ENCODE data around the gene PATJ. TPM values are rescaled to one million over a fixed set of nuclear protein-coding genes. Genes with fewer than 3 reads are reported as not detected.

The PATJ gene
- total and polyA plus RNA-seq, 2 donors (not counting 1 experiment from before 2014, with no cell fraction given), result 8.0 to 45.3 TPM

GRCh38 chr1:61935516-61935915, 193.2 kb downstream of the PATJ start:
- no peaks in the 10 kb centered on the region for H3K27me3 Mint-ChIP-seq
- no CpG with 5 or more reads among the region's 3 CpGs for WGBS (ENCODE audit: insufficient coverage)
- TF ChIP-seq EZH2 (IDR thresholded peaks at IDR 0.05; ENCODE audit: borderline replicate concordance, insufficient read depth, low read depth, low read length, poor library complexity, severe bottlenecking) (no peak), CTCF (IDR thresholded peaks at IDR 0.05) (no peak)
- CTCF ChIA-PET, result no interaction called here
- no peak for DNase-seq
- no peak overlapping the region for H3K27ac Mint-ChIP-seq
- intact Hi-C loops (cut with micrococcal nuclease), result no loop called here
- Histone ChIP-seq H3K79me2 (ENCODE audit: control insufficient read depth, insufficient read depth, low read length) (no peaks in the 10 kb centered on the region), H3K9ac (ENCODE audit: low read length) (no peak overlapping the region), H3K4me2 (replicated peaks; ENCODE audit: low read depth, low read length, poor library complexity, severe bottlenecking) (no peak overlapping the region), H3K4me3 (ENCODE audit: control extremely low read depth in 1 of 5, extremely low read depth in 1 of 5, insufficient read depth in 1 of 5, low read depth in 2 of 5, low read length in 4 of 5) (no peak overlapping the region), H3K27ac (ENCODE audit: low read length in 2 of 2) (no peak overlapping the region), H2AFZ (ENCODE audit: insufficient read depth, low read depth, low read length, poor library complexity, severe bottlenecking) (no peak overlapping the region), H4K20me1 (ENCODE audit: control insufficient read depth, insufficient read depth, low read length, poor library complexity, severe bottlenecking) (no peaks in the 10 kb centered on the region), H3K27me3 (replicated peaks in 1 of 4; ENCODE audit: control extremely low read depth in 1 of 4, control insufficient read depth in 3 of 4, insufficient read depth in 4 of 4, low read length in 3 of 4) (no peaks in the 10 kb centered on the region), H3K9me3 (ENCODE audit: control extremely low read depth in 1 of 3, control insufficient read depth in 2 of 3, insufficient read depth in 1 of 3, low read length in 2 of 3) (no peaks in the 10 kb centered on the region), H3K36me3 (replicated peaks in 1 of 2; ENCODE audit: control extremely low read depth in 1 of 2, control insufficient read depth in 1 of 2, extremely low read depth in 1 of 2, insufficient read depth in 2 of 2, low read length in 1 of 2) (no peaks in the 10 kb centered on the region), H3K4me1 (ENCODE audit: control insufficient read depth in 2 of 2, insufficient read depth in 2 of 2, low read length in 2 of 2) (no peaks in the 10 kb centered on the region)
- no peak overlapping the region for H3K4me3 Mint-ChIP-seq
- H3K9me3 Mint-ChIP-seq (ENCODE audit: insufficient read depth), result no peaks in the 10 kb centered on the region
- H3K4me1 Mint-ChIP-seq, result no peaks in the 10 kb centered on the region
- ATAC-seq (ENCODE audit: low read depth), result no peak
- POLR2A ChIA-PET, result no interaction called here

- TF ChIP-seq EZH2 (IDR thresholded peaks at IDR 0.05; ENCODE audit: borderline replicate concordance, insufficient read depth, low read depth, low read length, poor library complexity, severe bottlenecking) (no peak), CTCF (IDR thresholded peaks at IDR 0.05) (no peak)
- Histone ChIP-seq H3K4me3 (ENCODE audit: control extremely low read depth in 1 of 5, extremely low read depth in 1 of 5, insufficient read depth in 1 of 5, low read depth in 2 of 5, low read length in 4 of 5) (no peak overlapping the region), H2AFZ (ENCODE audit: insufficient read depth, low read depth, low read length, poor library complexity, severe bottlenecking) (no peak overlapping the region), H3K9ac (ENCODE audit: low read length) (no peak overlapping the region), H3K79me2 (ENCODE audit: control insufficient read depth, insufficient read depth, low read length) (no peaks in the 10 kb centered on the region), H3K27ac (ENCODE audit: low read length in 2 of 2) (no peak overlapping the region), H3K27me3 (replicated peaks in 1 of 4; ENCODE audit: control extremely low read depth in 1 of 4, control insufficient read depth in 3 of 4, insufficient read depth in 4 of 4, low read length in 3 of 4) (no peaks in the 10 kb centered on the region), H3K9me3 (ENCODE audit: control extremely low read depth in 1 of 3, control insufficient read depth in 2 of 3, insufficient read depth in 1 of 3, low read length in 2 of 3) (no peaks in the 10 kb centered on the region), H4K20me1 (ENCODE audit: control insufficient read depth, insufficient read depth, low read length, poor library complexity, severe bottlenecking) (no peaks in the 10 kb centered on the region), H3K36me3 (replicated peaks in 1 of 2; ENCODE audit: control extremely low read depth in 1 of 2, control insufficient read depth in 1 of 2, extremely low read depth in 1 of 2, insufficient read depth in 2 of 2, low read length in 1 of 2) (no peaks in the 10 kb centered on the region), H3K4me2 (replicated peaks; ENCODE audit: low read depth, low read length, poor library complexity, severe bottlenecking) (no peak overlapping the region), H3K4me1 (ENCODE audit: control insufficient read depth in 2 of 2, insufficient read depth in 2 of 2, low read length in 2 of 2) (no peaks in the 10 kb centered on the region)
- no peak overlapping the region for H3K27ac Mint-ChIP-seq
- ChIA-PET POLR2A (no interaction called here), CTCF (no interaction called here)
- H3K27me3 Mint-ChIP-seq, result no peaks in the 10 kb centered on the region
- DNase-seq (no peak), ATAC-seq (ENCODE audit: low read depth) (no peak)
- 100% methylated on average over 3 of the region's 5 CpGs for WGBS (ENCODE audit: insufficient coverage)
- intact Hi-C loops (cut with micrococcal nuclease), result no loop called here
- H3K9me3 Mint-ChIP-seq (ENCODE audit: insufficient read depth), result no peaks in the 10 kb centered on the region
- H3K4me1 Mint-ChIP-seq, result no peaks in the 10 kb centered on the region
- H3K4me3 Mint-ChIP-seq, result no peak overlapping the region
These were observed 194.6 kb downstream of the PATJ start for GRCh38 chr1:61936839-61937238.
